UCSD-AML1 (cell line): Measurements from ENCODE around the gene UBE3C.
"Not testable (repeated sequence)": the region's sequence is repeated elsewhere in the genome, so short reads cannot be mapped to it uniquely, and the experiment has no call there.

Experiments
- DNase-seq: peaks from one replicate; lab custom pipeline; 2025; ENCODE audit not compliant: unreplicated experiment; lab: John Stamatoyannopoulos, UW

The UBE3C gene

GRCh38 chr7:157129907-157130460, 8.7 kb upstream of the UBE3C start:
- DNase-seq: no peak

GRCh38 chr7:157130849-157131248, 7.9 kb upstream of the UBE3C start:
- not testable (repeated sequence) for DNase-seq

GRCh38 chr7:157132796-157133195, 5.9 kb upstream of the UBE3C start:
- no peak for DNase-seq

- no peak for DNase-seq
Measured at GRCh38 chr7:157133304-157133703, 5.4 kb upstream of the UBE3C start.

DNA sequence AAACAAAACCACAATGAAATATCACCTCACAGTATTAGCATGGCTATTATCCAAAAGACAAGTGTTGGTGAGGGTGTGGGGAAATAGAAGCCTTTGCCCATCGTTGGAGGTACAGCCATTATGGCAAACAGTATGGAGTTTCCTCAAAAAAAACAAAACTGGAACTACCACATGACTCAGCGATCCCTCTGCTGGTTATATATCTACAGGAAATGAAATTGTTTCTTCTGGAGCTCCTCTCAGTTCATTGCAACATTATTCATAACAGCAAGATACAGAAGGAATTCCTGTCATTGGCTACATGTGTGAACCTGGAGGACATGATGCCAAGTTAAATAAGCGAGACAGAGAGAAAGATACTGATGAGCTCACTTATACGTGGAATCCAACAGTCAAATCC, 2.4 kb upstream of the UBE3C start:
- no peak for DNase-seq

DNA sequence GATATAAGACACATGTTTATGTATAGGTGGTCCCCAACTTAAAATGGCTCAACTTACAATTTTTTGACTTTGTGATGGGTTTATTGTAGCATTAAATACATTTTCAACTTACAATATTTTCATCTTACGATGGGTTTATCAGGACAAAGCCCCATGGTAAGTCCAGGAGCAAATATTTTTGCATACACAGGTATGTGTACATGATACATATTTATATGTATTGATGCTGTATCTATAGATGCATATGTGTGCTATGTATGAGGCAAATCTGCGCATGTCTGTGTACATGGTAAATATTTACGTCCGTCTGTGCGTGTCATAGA, 664 bp upstream of the UBE3C start:
- no peak for DNase-seq

DNA sequence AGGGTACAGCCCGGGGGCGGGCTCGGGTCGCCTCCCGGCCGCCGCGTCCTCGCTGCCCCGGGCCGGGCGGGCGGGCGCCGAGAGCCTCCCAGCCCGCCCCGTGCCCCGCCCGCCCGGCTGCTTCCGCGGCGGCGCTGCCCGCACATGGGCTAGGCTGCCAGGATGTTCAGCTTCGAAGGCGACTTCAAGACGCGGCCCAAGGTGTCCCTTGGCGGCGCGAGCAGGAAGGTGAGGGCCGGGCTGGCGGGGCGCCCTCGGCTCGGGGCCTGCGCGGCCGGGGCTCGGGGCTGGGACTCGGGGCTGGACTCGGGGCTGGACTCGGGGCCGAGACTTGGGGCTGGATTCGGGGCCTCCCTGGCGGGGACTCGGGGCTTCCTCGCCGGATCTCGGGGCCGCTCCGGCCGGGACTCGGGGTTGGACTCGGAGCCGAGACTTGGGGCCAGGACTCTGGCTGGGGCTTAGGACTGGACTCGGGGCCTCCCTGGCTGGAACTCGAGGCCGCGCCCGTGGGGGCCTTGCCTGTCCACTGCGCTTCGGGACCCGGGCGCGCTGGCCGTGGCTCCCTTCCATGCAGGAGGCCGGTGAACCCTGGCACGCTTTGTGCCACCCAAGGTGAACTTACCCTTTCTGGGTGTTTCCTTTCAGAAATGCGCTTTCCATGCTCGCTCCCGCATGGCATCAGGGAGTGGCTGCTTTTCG, 534 bp downstream of the UBE3C start:
- DNase-seq: no peak

DNA sequence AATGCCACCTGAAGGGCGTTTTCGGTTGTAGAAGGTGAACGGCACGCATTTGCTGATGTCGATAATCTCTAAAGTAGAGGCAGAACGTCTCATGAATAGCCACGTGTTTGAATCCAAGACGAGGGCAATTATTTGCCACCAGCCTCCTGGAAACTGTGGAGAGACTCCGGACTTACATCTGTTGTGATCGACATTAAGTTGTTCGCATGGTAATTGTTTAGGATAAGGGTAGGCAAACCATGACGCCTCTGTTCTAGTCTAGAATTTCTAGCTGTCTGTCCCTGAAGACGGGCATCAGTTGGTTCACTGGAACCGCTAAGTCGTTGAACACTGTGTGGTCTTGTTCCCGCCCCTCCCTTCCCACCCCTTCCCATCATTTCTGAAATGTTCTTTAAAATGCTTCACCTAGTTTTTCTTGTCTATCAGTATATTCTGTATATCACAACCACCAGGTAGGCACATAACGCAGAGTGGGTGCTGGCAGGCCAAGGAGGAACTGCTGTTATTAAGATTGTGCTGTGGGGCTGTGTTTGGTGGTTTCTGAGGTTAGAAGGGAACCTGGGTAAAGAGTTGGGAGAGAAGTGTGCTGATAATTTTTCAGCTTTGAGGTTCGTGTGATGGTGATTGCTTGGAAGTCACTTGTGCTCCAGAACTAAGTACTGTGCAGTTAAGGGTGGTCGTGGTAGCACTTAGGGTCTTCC, 1.2 kb downstream of the UBE3C start:
- DNase-seq: no peak

DNA sequence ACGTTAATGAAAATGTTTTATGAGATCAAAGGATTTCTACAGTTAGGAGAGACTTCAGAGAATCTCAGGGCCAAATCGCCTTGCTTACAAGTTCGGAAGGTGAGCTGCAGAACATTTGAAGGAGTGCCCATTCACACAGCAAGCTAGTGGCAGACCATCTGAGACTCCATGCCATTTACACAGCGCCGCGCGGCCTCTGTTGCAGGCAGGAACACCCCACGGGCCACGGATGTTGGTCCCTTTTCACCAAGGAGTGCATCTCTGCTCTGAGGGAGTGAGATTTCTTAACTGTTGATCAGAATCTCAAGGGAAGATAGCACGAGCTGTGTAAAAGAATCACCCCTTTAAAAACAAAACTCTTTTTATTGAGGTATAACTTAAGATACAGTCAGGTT, 1.8 kb downstream of the UBE3C start:
- DNase-seq: no peak

- DNase-seq: no peak
Measured at GRCh38 chr7:157141525-157142060, 2.9 kb downstream of the UBE3C start.

DNA sequence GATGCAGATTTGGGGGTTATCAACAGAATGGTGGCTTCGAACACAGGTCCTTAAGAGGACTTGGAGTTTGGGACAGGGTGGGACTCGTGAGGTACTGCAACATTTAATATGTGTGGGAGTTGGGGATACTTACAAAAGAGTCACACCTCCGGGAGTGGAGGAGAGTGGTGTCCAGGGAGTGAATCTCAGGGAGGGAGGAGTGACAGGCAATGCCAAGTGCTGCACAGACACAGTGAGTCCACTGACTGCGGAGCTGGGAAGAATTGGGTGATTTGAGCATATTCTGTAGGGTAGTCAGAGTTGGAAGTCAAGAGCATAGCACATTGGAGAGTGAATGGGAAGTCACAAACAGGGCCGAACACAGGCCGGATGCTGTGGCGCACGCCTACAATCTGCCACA, 5.1 kb downstream of the UBE3C start:
- no peak for DNase-seq

DNA sequence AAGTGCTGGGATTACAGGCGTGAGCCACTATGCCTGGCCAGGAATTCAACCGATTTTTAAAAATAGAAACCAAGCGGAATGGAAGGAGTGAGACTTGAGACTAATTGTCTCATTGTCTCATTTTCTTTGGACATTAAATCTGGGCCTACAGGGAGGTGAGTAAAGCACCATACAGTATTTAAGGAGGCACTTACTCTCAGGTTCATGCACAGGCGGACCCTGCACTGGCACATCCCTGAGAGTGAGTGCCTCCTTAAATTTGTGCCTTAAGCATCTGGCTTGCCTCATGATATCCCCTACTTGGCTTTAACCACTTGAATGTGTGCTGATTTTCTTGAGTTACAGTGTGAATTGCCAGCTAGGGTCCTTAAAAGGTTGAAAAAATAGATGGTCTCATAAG, 10.6 kb downstream of the UBE3C start:
- no peak for DNase-seq

DNA sequence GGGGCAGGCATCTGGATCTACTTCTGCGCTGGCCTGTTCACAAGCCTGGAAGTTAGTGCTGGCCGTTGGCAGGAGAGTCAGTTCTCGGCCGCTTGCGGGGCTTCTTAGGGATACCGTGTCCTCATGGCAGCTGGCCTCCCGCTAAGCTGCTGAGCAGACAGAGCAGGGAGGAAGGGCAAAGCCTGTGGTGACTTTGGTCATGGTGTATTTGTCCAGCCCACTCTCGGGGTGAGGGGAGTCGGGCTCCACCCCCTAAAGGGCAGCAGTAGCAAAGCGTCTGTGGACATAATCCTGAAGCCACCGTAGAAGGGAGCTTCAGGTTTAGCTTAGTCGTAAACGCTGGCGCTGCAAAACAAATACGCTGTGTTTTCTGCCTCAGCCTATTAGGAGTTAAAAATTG, 12.2 kb downstream of the UBE3C start:
- DNase-seq: no peak

DNA sequence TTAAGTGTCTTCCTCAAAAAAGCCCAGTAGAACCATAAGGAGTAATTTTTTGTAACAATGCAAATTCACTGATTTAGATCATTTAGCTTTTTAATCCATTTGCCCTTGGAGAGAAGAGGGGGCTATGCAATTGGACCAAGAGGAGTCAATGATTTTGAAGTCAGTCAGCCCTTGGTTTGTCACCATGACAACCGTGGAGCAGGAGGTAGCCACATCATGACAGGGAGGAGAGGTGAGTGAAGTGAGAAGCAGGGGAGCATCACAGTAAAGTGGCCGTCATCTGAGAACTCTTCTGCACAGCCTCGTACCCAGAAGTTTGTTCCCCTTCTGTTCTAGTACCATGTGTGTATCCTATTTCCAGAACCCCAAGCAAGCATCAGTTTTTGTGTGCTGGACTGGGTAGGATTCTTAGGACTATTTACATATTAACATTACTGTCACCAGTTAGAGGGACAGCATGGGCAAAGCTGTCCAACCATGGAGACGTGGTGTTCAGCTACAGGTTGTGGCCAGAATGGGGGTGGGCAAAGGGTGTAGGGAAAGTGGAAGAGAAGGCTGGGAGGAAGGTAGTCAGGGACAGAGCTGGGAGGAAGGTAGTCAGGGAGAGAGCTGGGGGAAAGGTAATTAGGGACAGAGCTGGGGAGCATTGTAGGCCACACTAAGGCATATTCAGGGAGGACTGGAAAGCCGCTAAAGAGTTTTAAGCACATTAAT, 13.1 kb downstream of the UBE3C start:
- no peak for DNase-seq

DNA sequence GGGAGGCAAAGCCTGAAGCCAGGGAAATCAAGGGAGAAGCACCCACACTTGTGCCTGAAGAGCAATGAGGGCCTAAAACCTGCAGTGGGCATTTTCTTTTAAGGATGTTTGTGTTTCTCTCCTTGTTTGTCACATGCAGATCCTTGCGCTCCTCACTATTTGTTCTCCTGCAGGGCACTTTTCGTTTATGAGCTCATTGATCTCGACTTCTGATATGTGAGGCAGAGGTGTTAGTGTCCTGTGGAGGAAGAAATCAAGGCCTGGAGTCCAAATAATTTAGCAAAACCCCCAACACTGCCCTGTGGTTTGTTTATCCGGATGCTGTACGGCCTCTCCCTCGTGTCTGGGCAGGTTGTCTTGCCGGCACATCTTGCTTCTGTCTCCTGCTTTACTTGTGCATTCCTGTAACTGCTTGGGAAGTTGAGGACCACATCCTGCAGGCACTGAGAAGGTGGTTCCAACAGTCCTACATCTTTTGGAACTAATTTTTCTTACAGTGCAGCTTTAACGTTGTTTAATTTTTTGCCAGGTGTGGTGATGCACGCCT, 13.7 kb downstream of the UBE3C start:
- DNase-seq: no peak

- DNase-seq: no peak
Measured at GRCh38 chr7:157153260-157153659, 14.5 kb downstream of the UBE3C start.

DNA sequence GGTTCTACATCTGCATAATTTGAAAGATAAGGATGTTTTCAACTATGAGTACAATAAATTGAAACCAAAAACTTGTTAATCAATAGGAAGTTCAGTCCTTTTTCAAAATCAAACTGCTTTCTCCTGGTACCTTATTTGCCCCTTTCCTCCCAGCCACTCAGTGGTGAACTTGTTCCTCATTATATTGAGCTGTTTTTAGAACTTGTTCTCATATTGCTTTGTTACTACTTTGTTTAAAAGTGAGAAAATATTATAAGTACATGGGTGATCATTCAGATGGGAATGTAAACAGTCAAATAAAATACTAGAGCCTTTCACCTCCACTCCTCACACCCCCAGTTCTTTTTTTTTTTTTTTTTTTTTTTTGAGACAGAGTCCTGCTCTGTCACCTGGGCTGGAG, 17.2 kb downstream of the UBE3C start:
- no peak for DNase-seq

GRCh38 chr7:157158400-157158799, 19.7 kb downstream of the UBE3C start:
- DNase-seq: no peak

DNA sequence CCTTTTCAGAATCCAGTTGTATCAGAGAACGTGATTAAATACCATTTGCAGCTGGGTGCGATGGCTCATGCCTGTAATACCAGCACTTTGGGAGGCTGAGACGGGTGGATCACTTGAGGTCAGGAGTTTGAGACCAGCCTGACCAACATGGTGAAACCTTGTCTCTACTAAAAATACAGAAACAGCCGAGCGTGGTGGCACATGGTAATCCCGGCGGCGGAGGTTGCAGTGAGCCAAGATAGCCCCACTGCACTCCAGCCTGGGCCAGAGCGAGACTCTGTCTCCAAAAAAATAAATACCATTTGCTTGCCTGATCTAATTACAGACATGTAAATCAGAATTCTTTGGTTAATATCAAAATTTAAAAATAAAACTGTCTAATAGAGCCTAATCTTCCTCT, 20.8 kb downstream of the UBE3C start:
- DNase-seq: not testable (repeated sequence)

DNA sequence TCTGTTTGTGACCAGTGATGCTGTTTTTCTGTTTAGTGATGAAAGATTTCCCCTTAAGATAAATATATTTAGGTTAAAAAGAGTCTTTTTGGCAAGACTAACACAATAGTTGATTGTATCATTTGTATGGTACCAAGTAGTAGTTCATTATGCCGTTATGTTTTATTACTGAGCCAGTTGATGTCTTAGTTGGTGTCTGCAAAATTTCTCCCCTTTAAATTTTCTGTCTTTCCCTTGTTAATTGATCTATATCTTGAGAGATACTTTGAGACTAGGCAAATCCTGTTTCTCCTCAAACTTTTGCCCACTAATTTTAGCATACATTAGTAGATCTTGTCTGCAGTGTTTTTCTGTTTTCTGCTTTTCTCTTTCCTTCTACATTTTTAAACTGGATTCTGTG, 21.7 kb downstream of the UBE3C start:
- no peak for DNase-seq

- DNase-seq: no peak
Measured at GRCh38 chr7:157165987-157166386, 27.3 kb downstream of the UBE3C start.

- no peak for DNase-seq
Measured at GRCh38 chr7:157168571-157168970, 29.8 kb downstream of the UBE3C start.
